HepG2 (cell line): ENCODE data around the gene PPP4C. TPM values are rescaled to one million over a fixed set of nuclear protein-coding genes. Genes with fewer than 3 reads are reported as not detected.
A peak's percentile ranks its signal among the peaks of the same experiment; 100 is the strongest.

ENCODE experiments used
- ARID3A ChIP-seq: IDR thresholded peaks from 2 replicates; pipeline ENCODE4 v1.6.1; 2012; ENCODE audit warnings: low read depth, low read length, improper control_type of control experiment
- ATF2 ChIP-seq: sonication (generic); formaldehyde crosslinking; IDR thresholded peaks from 2 replicates; pipeline ENCODE4 v1.4.0; 2020; ENCODE audit warnings: missing genetic modification reagents
- JUND ChIP-seq: sonication (generic); formaldehyde crosslinking; IDR thresholded peaks from 2 replicates; pipeline ENCODE4 v1.8.0; 2022; ENCODE audit warnings: mild to moderate bottlenecking, missing genetic modification reagents
- MXD1 ChIP-seq: sonication (generic); formaldehyde crosslinking; IDR thresholded peaks from 2 replicates; pipeline ENCODE4 v1.4.0; 2020; ENCODE audit warnings: mild to moderate bottlenecking, missing genetic modification reagents
- NFKB2 ChIP-seq: sonication (generic); formaldehyde crosslinking; IDR thresholded peaks from 2 replicates; pipeline ENCODE4 v1.4.0; 2020; ENCODE audit warnings: missing genetic modification reagents, borderline replicate concordance
- NR3C1 ChIP-seq: sonication (generic); formaldehyde crosslinking; IDR thresholded peaks from 2 replicates; pipeline ENCODE4 v1.4.0; 2020; ENCODE audit warnings: missing genetic modification reagents
- PAF1 ChIP-seq: IDR thresholded peaks from 2 replicates; pipeline ENCODE4 v1.6.1; 2016; ENCODE audit warnings: missing genetic modification reagents, missing compliant biosample characterization
- RORA ChIP-seq: sonication (generic); formaldehyde crosslinking; IDR thresholded peaks from 2 replicates; pipeline ENCODE4 v1.5.0; 2020; ENCODE audit warnings: mild to moderate bottlenecking, missing genetic modification reagents, moderate library complexity
- SOX6 ChIP-seq, 2 experiments: fragments of 450-650 bp in 1 of 2; sonication (generic) in 1 of 2; formaldehyde crosslinking in 1 of 2; IDR thresholded peaks; 2 replicates each; pipeline versions ENCODE4 v1.4.0 to v1.6.1; 2017 to 2020; ENCODE audit warnings: antibody characterized with exemption in 1 of 2, mild to moderate bottlenecking in 1 of 2, missing genetic modification reagents in 1 of 2
- TAF15 ChIP-seq: fragments of 200-400 bp; formaldehyde crosslinking; IDR thresholded peaks from one replicate; pipeline ENCODE4 v1.6.1; 2018; ENCODE audit warnings: mild to moderate bottlenecking, low read depth, low read length; ENCODE audit not compliant: poor library complexity, severe bottlenecking
- ZBTB10 ChIP-seq: sonication (generic); formaldehyde crosslinking; IDR thresholded peaks from 2 replicates; pipeline ENCODE4 v1.4.0; 2020; ENCODE audit warnings: missing genetic modification reagents, borderline replicate concordance
- ZFP91 ChIP-seq: sonication (generic); formaldehyde crosslinking; IDR thresholded peaks from 2 replicates; pipeline ENCODE4 v1.9.0; 2022; ENCODE audit warnings: missing genetic modification reagents, mild to moderate bottlenecking, borderline replicate concordance
- ZNF333 ChIP-seq: sonication (generic); formaldehyde crosslinking; IDR thresholded peaks from 2 replicates; pipeline ENCODE4 v1.4.0; 2020; ENCODE audit warnings: mild to moderate bottlenecking, missing genetic modification reagents, borderline replicate concordance
- ZNF354B ChIP-seq: sonication (generic); formaldehyde crosslinking; IDR thresholded peaks from 2 replicates; pipeline ENCODE4 v1.8.0; 2022; ENCODE audit warnings: mild to moderate bottlenecking, missing genetic modification reagents
- ZNF414 ChIP-seq: sonication (generic); formaldehyde crosslinking; IDR thresholded peaks from 2 replicates; pipeline ENCODE4 v1.5.0; 2020; ENCODE audit warnings: missing genetic modification reagents
- ZNF558 ChIP-seq: sonication (generic); formaldehyde crosslinking; IDR thresholded peaks from 2 replicates; pipeline ENCODE4 v1.9.0; 2022; ENCODE audit warnings: mild to moderate bottlenecking, missing genetic modification reagents, borderline replicate concordance
- ZSCAN22 ChIP-seq: sonication (generic); formaldehyde crosslinking; IDR thresholded peaks from 2 replicates; pipeline ENCODE4 v1.4.0; 2020; ENCODE audit warnings: mild to moderate bottlenecking, missing genetic modification reagents
- polyA plus RNA-seq, 8 experiments: library from polyadenylated mRNA; depleted of rRNA in 3 of 8; stranded (reverse) in 7 of 8; unstranded in 1 of 8; fragments of >200 nt; fragmentation: Illumina TruSeq in 4 of 8; extraction: Trizol in 4 of 8; gene quantifications; 2 replicates each; pipeline versions ENCODE4 v1.2.1 to v1.2.3, GENCODE V29; 2011 to 2016; ENCODE audit warnings: low read depth in 4 of 8, missing spikeins in 1 of 8, mixed read lengths in 1 of 8; ENCODE audit not compliant: insufficient read depth in 1 of 8
- total RNA-seq, 5 experiments: library from RNA; depleted of rRNA; stranded (reverse); fragments of >200 nt; fragmentation: Illumina TruSeq; extraction: Trizol; gene quantifications; 2 replicates each; pipeline ENCODE4 v1.2.3, GENCODE V29; 2016; ENCODE audit warnings: low read depth in 1 of 5

The PPP4C gene
- total and polyA plus RNA-seq, 2 of the 13 experiments (the other 11 are each of a cell fraction or from before 2014, with no cell fraction given), result 176 to 220 TPM

- TF ChIP-seq ZFP91 (CRISPR knock-in tag) (peak; percentile 98), ZNF414 (peak; percentile 99), NR3C1 (0 out of 2 replicates have a peak, but pooled peaks have one; percentile 48), TAF15 (no peak), NFKB2 (CRISPR knock-in tag) (peak; percentile 85; the same call in 1 of the 2 replicates), JUND (CRISPR knock-in tag) (peak; percentile 94), ZNF558 (CRISPR knock-in tag) (peak; percentile 35), ARID3A (no peak; the same call in 1 of the 2 replicates), ATF2 (CRISPR knock-in tag) (peak; percentile 81), PAF1 (0 out of 2 replicates have a peak, but pooled peaks have one; percentile 63), ZNF354B (CRISPR knock-in tag) (no peak; the same call in none of the 2 replicates), ZBTB10 (no peak), ZSCAN22 (CRISPR knock-in tag) (peak; percentile 44; the same call in 1 of the 2 replicates), MXD1 (peak; percentile 96), SOX6 (IDR thresholded peaks at IDR 0.05) (no peak), SOX6 (CRISPR knock-in tag; IDR thresholded peaks at IDR 0.05) (peak; percentile 85), ZNF333 (CRISPR knock-in tag) (peak; percentile 91), RORA (CRISPR knock-in tag) (no peak)
These were observed 10.5 kb upstream of the PPP4C start, which contains the start of gene ALDOA (continued) for GRCh38 chr16:30065102-30065942.
